ENCODE results near the gene ST6GALNAC6.

Gene ST6GALNAC6

GRCh38 chr9:127854960-127855359 lies 44.4 kb downstream of the ST6GALNAC6 start:
- peak overlapping the region; percentile 53 to 95 (median 70); a peak in 21 of 22 replicates for H3K27ac ChIP-seq

GRCh38 chr9:127854184-127854806 lies 45.1 kb downstream of the ST6GALNAC6 start, which contains the start of gene ENG:
Gene ENG, minus strand, starts transcription at chr9:127854658. Its CDS starts 303 bp downstream, at chr9:127854355.
- Histone ChIP-seq H3K4me1 (peaks cover 68 to 80% (median 73%) of the 10 kb centered on the region in 10 experiments), H3K9ac (peak within 1 kb of the TSS; percentile 82 to 88 (median 86)), H3K27me3 (no peaks in the 10 kb centered on the region), H3K27ac (peak within 1 kb of the TSS; percentile 64 to 95 (median 78)), H3K9me3 (replicated peaks in 1 of 11) (peaks cover 16 to 24% (median 20%) of the 10 kb centered on the region in 11 experiments), H4K20me1 (peaks cover 0 to 31% (median 5%) of the 10 kb centered on the region in 11 experiments; a peak in 11 of 22 replicates), H3K4me3 (peak within 1 kb of the TSS; percentile 76 to 98 (median 88)), H3K4me2 (peak within 1 kb of the TSS; percentile 93 to 100 (median 96)), H3K36me3 (peaks cover 30 to 36% (median 35%) of the 10 kb centered on the region in 11 experiments)
- no peak for TF ChIP-seq Cebpa-rat (IDR thresholded peaks at IDR 0.05)

More at GRCh38 chr9:127854960-127855359, 44.4 kb downstream of the ST6GALNAC6 start:
- Histone ChIP-seq H3K4me2 (peak overlapping the region; percentile 81 to 100 (median 94)), H3K36me3 (peaks cover 24 to 30% (median 28%) of the 10 kb centered on the region in 11 experiments), H3K4me3 (peak overlapping the region in 9 of 10 experiments; percentile 80 to 98 (median 89); a peak in 14 of 20 replicates), H3K4me1 (peaks cover 75 to 86% (median 80%) of the 10 kb centered on the region in 10 experiments), H3K9ac (peak overlapping the region; percentile 32 to 86 (median 82); a peak in 17 of 22 replicates), H3K27me3 (no peaks in the 10 kb centered on the region), H3K9me3 (replicated peaks in 1 of 11) (peaks cover 10 to 17% (median 13%) of the 10 kb centered on the region in 11 experiments), H4K20me1 (peaks cover 0 to 28% (median 5%) of the 10 kb centered on the region in 11 experiments; a peak in 11 of 22 replicates)
- TF ChIP-seq Cebpa-rat (IDR thresholded peaks at IDR 0.05), result no peak

GRCh38 chr9:127853312-127854183 lies 45.9 kb downstream of the ST6GALNAC6 start:
- peaks cover 24 to 31% (median 27%) of the 10 kb centered on the region in 11 experiments for H3K9me3 ChIP-seq (replicated peaks in 1 of 11)
- H3K27ac ChIP-seq, result peak overlapping the region; percentile 64 to 95 (median 78)
- H3K4me1 ChIP-seq, result peaks cover 61 to 74% (median 66%) of the 10 kb centered on the region in 10 experiments
- H3K4me3 ChIP-seq, result peak overlapping the region; percentile 76 to 98 (median 88)
- peaks cover 38 to 44% (median 42%) of the 10 kb centered on the region in 11 experiments for H3K36me3 ChIP-seq
- peaks cover 0 to 34% (median 5%) of the 10 kb centered on the region in 11 experiments; a peak in 11 of 22 replicates for H4K20me1 ChIP-seq
- peak overlapping the region; percentile 82 to 88 (median 86) for H3K9ac ChIP-seq
- H3K27me3 ChIP-seq, result no peaks in the 10 kb centered on the region
- peak overlapping the region; percentile 93 to 100 (median 96) for H3K4me2 ChIP-seq
- no peak for TF ChIP-seq Cebpa-rat (IDR thresholded peaks at IDR 0.05)

GRCh38 chr9:127852829-127853228 lies 46.6 kb downstream of the ST6GALNAC6 start:
- Histone ChIP-seq H3K27ac (peak overlapping the region in 10 of 11 experiments; percentile 64 to 92 (median 78); a peak in 13 of 22 replicates), H3K36me3 (peaks cover 44 to 51% (median 49%) of the 10 kb centered on the region in 11 experiments), H3K9me3 (replicated peaks in 1 of 11) (peaks cover 24 to 34% (median 28%) of the 10 kb centered on the region in 11 experiments), H3K4me1 (peaks cover 57 to 74% (median 65%) of the 10 kb centered on the region in 10 experiments), H3K27me3 (no peaks in the 10 kb centered on the region), H3K4me3 (peak overlapping the region; percentile 76 to 98 (median 88)), H3K9ac (peak overlapping the region; percentile 82 to 88 (median 86)), H3K4me2 (peak overlapping the region; percentile 93 to 100 (median 96)), H4K20me1 (peaks cover 0 to 41% (median 8%) of the 10 kb centered on the region in 11 experiments; a peak in 15 of 22 replicates)
- no peak for TF ChIP-seq Cebpa-rat (IDR thresholded peaks at IDR 0.05)

GRCh38 chr9:127850286-127850830 lies 49.0 kb downstream of the ST6GALNAC6 start:
- no peak for TF ChIP-seq Cebpa-rat (IDR thresholded peaks at IDR 0.05)
- Histone ChIP-seq H3K9ac (no peak overlapping the region), H3K9me3 (replicated peaks in 1 of 11) (peaks cover 24 to 34% (median 28%) of the 10 kb centered on the region in 11 experiments), H3K27me3 (no peaks in the 10 kb centered on the region), H3K4me2 (peak overlapping the region in 3 of 11 experiments; percentile 12 to 100 (median 36); a peak in 3 of 22 replicates), H3K27ac (no peak overlapping the region), H3K4me1 (peaks cover 49 to 74% (median 55%) of the 10 kb centered on the region in 10 experiments), H3K36me3 (peaks cover 50 to 76% (median 60%) of the 10 kb centered on the region in 11 experiments), H3K4me3 (peak overlapping the region in 8 of 10 experiments; percentile 1 to 88 (median 17); a peak in 6 of 20 replicates), H4K20me1 (peaks cover 0 to 66% (median 24%) of the 10 kb centered on the region in 11 experiments; a peak in 15 of 22 replicates)

- H3K4me3 ChIP-seq, result peak overlapping the region in 3 of 10 experiments; percentile 9 to 50 (median 31); a peak in 3 of 20 replicates
- peaks cover 0 to 80% (median 36%) of the 10 kb centered on the region in 11 experiments; a peak in 15 of 22 replicates for H4K20me1 ChIP-seq
- H3K27me3 ChIP-seq, result no peaks in the 10 kb centered on the region
- peaks cover 43 to 79% (median 48%) of the 10 kb centered on the region in 10 experiments for H3K4me1 ChIP-seq
- H3K4me2 ChIP-seq, result peak overlapping the region in 2 of 11 experiments; percentile 41 to 65; a peak in 1 of 22 replicates
- H3K9ac ChIP-seq, result no peak overlapping the region
- no peak for TF ChIP-seq Cebpa-rat (IDR thresholded peaks at IDR 0.05)
- H3K9me3 ChIP-seq (replicated peaks in 1 of 11), result peaks cover 24 to 34% (median 28%) of the 10 kb centered on the region in 11 experiments
- H3K27ac ChIP-seq, result no peak overlapping the region
- peaks cover 61 to 89% (median 73%) of the 10 kb centered on the region in 11 experiments for H3K36me3 ChIP-seq
Measured at GRCh38 chr9:127848756-127849504, 50.5 kb downstream of the ST6GALNAC6 start.

Data from BLaER1 treated with 17β-estradiol and CSF1 and Interleukin-3, amounts not matched to agents 10 nM and 100 nM (cell line).